ENCODE measurements around the gene NCS1. TPM values are rescaled to one million over a fixed set of nuclear protein-coding genes. Genes with fewer than 3 reads are reported as not detected.
A peak's percentile ranks its signal among the peaks of the same experiment; 100 is the strongest.

Gene NCS1
- total RNA-seq, 2 donors from 2014 or later: 4.5 to 26.1 TPM

DNA sequence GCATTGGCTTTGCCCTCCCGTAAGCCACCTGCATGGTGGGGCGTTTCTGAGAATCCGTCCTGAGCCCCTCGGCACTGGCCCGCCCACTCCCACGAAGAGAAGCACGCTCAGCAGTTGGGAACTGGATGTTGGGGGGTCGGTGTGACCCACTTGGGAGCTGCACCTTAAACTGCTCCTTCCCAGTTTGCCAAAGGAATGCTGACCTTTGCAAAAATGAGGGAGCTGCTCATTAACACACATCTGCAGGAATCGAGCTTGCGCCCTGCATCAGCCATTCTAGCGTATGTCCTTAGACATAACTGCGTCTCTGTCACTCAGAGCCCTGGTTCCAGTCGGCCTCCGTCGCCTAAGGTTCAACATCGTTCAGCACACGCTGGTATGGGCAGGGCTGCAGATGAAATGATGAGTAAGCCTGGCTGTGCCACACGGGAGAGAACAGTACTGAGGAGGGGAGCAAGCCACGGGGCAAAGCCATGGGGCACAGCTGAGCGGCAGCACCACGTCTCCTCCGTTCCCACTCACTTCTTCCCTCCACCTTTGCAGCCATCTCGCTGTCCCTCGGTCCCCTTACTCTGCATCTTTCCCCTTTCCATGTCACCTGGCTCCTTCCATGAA lies 28.8 kb upstream of the NCS1 start:
- no peak for DNase-seq (ENCODE audit: low spot score)
- peaks cover 0 to 31% of the 10 kb centered on the region in 2 donors for H3K4me1 ChIP-seq
- TF ChIP-seq, protein P1, sequence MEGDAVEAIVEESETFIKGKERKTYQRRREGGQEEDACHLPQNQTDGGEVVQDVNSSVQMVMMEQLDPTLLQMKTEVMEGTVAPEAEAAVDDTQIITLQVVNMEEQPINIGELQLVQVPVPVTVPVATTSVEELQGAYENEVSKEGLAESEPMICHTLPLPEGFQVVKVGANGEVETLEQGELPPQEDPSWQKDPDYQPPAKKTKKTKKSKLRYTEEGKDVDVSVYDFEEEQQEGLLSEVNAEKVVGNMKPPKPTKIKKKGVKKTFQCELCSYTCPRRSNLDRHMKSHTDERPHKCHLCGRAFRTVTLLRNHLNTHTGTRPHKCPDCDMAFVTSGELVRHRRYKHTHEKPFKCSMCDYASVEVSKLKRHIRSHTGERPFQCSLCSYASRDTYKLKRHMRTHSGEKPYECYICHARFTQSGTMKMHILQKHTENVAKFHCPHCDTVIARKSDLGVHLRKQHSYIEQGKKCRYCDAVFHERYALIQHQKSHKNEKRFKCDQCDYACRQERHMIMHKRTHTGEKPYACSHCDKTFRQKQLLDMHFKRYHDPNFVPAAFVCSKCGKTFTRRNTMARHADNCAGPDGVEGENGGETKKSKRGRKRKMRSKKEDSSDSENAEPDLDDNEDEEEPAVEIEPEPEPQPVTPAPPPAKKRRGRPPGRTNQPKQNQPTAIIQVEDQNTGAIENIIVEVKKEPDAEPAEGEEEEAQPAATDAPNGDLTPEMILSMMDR (IDR thresholded peaks at IDR 0.05): no peak
- H3K27ac ChIP-seq: peak overlapping the region in 1 of 2 donors; percentile 41
- no peaks in the 10 kb centered on the region for H3K36me3 ChIP-seq
- H3K27me3 ChIP-seq: no peaks in the 10 kb centered on the region
- H3K9me3 ChIP-seq: no peaks in the 10 kb centered on the region
- H3K4me3 ChIP-seq: no peak overlapping the region

DNA sequence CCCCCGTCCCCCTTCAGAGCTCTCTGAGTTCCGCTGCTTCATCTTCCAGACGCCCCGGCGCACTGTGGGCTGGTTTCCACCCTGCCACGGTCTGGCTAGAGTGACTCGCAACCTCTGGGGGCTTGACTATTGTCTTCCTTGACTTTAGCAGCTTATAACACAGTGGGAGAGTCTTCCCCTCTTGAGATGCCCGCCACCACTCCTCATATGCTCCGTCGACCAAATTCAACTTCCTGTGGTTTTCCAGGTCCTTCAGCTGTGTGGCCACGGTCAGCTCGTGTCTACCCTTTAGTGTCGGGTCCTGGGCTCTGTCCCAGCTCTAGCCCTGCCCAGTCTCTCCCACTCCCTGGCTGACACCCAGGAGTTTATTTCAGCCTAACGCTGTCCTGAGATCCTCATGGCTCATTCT lies 28.2 kb upstream of the NCS1 start:
- H3K4me3 ChIP-seq: no peak overlapping the region
- no peaks in the 10 kb centered on the region for H3K36me3 ChIP-seq
- H3K27ac ChIP-seq: peak overlapping the region in 1 of 2 donors; percentile 41
- no peak for DNase-seq (ENCODE audit: low spot score)
- H3K9me3 ChIP-seq: no peaks in the 10 kb centered on the region
- H3K4me1 ChIP-seq: peaks cover 0 to 26% of the 10 kb centered on the region in 2 donors
- TF ChIP-seq, protein P1 (IDR thresholded peaks at IDR 0.05): no peak
- no peaks in the 10 kb centered on the region for H3K27me3 ChIP-seq

DNA sequence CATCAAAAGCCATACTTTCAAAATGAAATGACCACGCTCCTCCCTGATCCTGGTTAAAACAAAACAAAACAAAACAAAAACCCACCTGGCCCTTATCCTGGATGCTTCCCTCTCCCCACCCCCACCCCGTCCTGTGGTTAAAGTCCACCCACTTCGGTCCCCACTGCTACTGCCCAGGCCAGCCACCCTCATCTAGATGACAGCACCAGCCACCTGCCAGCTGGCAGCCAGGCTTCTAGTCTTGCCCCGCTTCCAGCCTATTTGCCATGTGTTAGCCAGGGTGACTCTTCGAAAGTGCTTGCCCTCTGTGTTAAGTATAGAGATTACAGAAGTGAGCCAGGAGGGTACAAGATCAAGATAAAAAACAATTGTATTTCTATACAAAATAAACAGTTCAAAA lies 27.5 kb upstream of the NCS1 start:
- no peaks in the 10 kb centered on the region for H3K36me3 ChIP-seq
- TF ChIP-seq, protein P1 (IDR thresholded peaks at IDR 0.05): no peak
- no peak overlapping the region for H3K4me3 ChIP-seq
- peaks cover 0 to 18% of the 10 kb centered on the region in 2 donors for H3K4me1 ChIP-seq
- H3K9me3 ChIP-seq: no peaks in the 10 kb centered on the region
- no peaks in the 10 kb centered on the region for H3K27me3 ChIP-seq
- DNase-seq (ENCODE audit: low spot score): no peak
- no peak overlapping the region for H3K27ac ChIP-seq

DNA sequence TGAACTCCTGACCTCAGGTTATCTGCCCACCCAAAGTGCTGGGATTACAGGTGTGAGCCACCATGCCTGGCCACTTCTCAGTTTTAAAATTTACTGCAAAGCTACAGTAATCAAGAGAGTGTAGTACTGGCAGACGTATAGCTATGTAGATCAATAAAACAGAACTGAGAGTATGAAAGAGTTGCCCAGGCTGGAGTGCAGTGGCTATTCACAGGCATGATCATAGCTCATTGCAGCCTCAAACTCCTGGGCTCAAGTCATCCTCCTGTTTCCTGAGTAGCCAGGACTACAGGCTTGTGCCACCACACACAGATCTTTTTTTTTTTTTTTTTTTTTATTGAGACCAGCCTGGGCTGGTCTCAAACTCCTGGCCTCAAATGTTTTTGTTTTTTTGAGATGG lies 26.5 kb upstream of the NCS1 start:
- peaks cover 0 to 13% of the 10 kb centered on the region in 2 donors for H3K4me1 ChIP-seq
- no peaks in the 10 kb centered on the region for H3K27me3 ChIP-seq
- H3K4me3 ChIP-seq: no peak overlapping the region
- H3K27ac ChIP-seq: no peak overlapping the region
- no peak for DNase-seq (ENCODE audit: low spot score)
- TF ChIP-seq, protein P1 (IDR thresholded peaks at IDR 0.05): no peak
- H3K9me3 ChIP-seq: no peaks in the 10 kb centered on the region
- no peaks in the 10 kb centered on the region for H3K36me3 ChIP-seq

DNA sequence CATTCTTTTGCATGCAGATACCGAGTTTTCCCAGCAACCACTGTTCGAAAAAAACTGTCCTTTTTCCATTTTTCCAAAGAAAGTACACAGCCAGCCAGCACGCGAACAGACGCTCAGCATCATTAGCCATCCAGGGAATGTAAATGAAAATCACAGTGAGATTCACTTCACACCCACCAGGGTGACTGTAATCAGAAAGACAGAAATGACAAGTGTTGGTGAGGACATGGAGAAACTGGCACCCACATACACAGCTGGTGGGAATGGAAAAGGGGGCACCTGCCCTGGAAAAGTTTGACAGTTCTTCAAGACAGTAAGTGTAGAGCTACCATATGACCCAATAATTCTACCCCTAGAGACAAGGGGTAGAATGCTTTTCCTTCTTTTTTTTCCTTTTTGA lies 25.0 kb upstream of the NCS1 start:
- H3K27ac ChIP-seq: no peak overlapping the region
- H3K4me3 ChIP-seq: no peak overlapping the region
- H3K36me3 ChIP-seq: no peaks in the 10 kb centered on the region
- H3K27me3 ChIP-seq: no peaks in the 10 kb centered on the region
- TF ChIP-seq, protein P1 (IDR thresholded peaks at IDR 0.05): no peak
- peaks cover 0 to 13% of the 10 kb centered on the region in 2 donors for H3K4me1 ChIP-seq
- DNase-seq (ENCODE audit: low spot score): no peak
- no peaks in the 10 kb centered on the region for H3K9me3 ChIP-seq

DNA sequence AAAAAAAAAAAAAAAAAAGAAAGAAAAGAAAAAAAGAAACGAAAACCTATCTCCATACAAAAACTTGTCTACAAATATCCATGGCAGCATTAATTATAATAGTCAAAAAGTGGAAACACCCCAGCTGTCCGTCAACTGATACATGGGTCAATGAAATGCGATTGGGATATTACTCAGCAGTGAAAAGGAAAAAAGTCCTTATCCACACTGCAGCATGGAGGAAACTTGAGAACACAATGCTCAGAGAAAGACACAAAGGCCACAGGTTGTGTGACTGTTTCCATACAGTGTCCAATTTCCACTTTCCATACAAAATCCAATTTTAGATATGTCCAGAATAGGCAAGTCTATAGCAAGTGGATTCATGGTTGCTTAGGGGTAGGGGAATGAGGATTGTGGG lies 24.3 kb upstream of the NCS1 start:
- Histone ChIP-seq H3K4me3 (no peak overlapping the region), H3K36me3 (no peaks in the 10 kb centered on the region), H3K27me3 (no peaks in the 10 kb centered on the region), H3K27ac (no peak overlapping the region), H3K9me3 (no peaks in the 10 kb centered on the region), H3K4me1 (peaks cover 0 to 13% of the 10 kb centered on the region in 2 donors)
- TF ChIP-seq, protein P1 (IDR thresholded peaks at IDR 0.05): no peak
- DNase-seq (ENCODE audit: low spot score): no peak

Measured in right atrium auricular region (tissue), 2 donors.